Body of pancreas (tissue), 4 donors: ENCODE measurements around the gene FAM186B. TPM values are rescaled to one million over a fixed set of nuclear protein-coding genes. Genes with fewer than 3 reads are reported as not detected.

ENCODE experiments used
- ATAC-seq: fragments of 150-250 bp; one replicate; pipeline ENCODE4 v1.9.1; 2016
- DNase-seq, 4 donors: peaks; one replicate each; pipeline ENCODE4 v3.0.0-alpha.2; 2019
- H3K27ac ChIP-seq, 4 donors: fragments of 200-600 bp; sonication (generic); 1 replicate in 3 of 4; 2 replicates in 1 of 4; pipeline versions ENCODE4 v1.5.1 to v1.6.1; 2016 to 2019; ENCODE audit warnings: mild to moderate bottlenecking in 1 of 4, mixed read lengths in 1 of 4, moderate library complexity in 1 of 4
- H3K27me3 ChIP-seq, 2 donors: fragments of 200-600 bp; sonication (generic); one replicate each; pipeline ENCODE4 v1.6.0; 2016; ENCODE audit warnings: mild to moderate bottlenecking in 1 of 2
- H3K36me3 ChIP-seq, 2 donors: fragments of 200-600 bp; sonication (generic); replicated peaks in 1 of 2; 2 replicates each; pipeline ENCODE4 v1.5.1; 2016; ENCODE audit warnings: low read depth in 2 of 2; ENCODE audit not compliant: insufficient read depth in 1 of 2
- H3K4me1 ChIP-seq: fragments of 200-600 bp; sonication (generic); one replicate; pipeline ENCODE4 v1.6.0; 2016
- H3K4me3 ChIP-seq, 2 donors: fragments of 200-600 bp; sonication (generic); 1 replicate in 1 of 2; 2 replicates in 1 of 2; pipeline ENCODE4 v1.5.1; 2016 to 2019
- H3K9me3 ChIP-seq, 3 donors: fragments of 200-600 bp; sonication (generic); 1 replicate in 2 of 3; 2 replicates in 1 of 3; pipeline ENCODE4 v1.5.1; 2016
- CTCF ChIP-seq, 7 experiments: fragments of 450-650 bp in 4 of 7; fragments of 200-600 bp in 3 of 7; sonication (generic) in 3 of 7; IDR thresholded peaks; one replicate each; pipeline ENCODE4 v1.5.1; 2016 to 2019; ENCODE audit warnings: antibody characterized with exemption in 7 of 7
- POLR2A ChIP-seq, 3 donors: fragments of 450-650 bp; IDR thresholded peaks; one replicate each; pipeline ENCODE4 v1.6.1; 2016; ENCODE audit warnings: antibody characterized with exemption in 3 of 3, mild to moderate bottlenecking in 2 of 3
- WGBS, 2 donors: methylation state at CpG; one replicate each; pipeline ENCODE4 v1.1.5; 2017; 5-methylcytosine and 5-hydroxymethylcytosine counted together
- intact Hi-C: fragments of 100-400 bp; cut with DNase I; formaldehyde crosslinking; loops from one replicate; pipeline ENCODE4 v1.15.1; 2023
- total RNA-seq, 2 donors: library from RNA; depleted of rRNA; stranded (reverse); fragments of >200 nt; gene quantifications; one replicate each; pipeline ENCODE4 v1.1.0, GENCODE V29; 2016

Gene FAM186B
- total RNA-seq, 2 donors from 2014 or later = 0.78 TPM; not detected in 1

DNA sequence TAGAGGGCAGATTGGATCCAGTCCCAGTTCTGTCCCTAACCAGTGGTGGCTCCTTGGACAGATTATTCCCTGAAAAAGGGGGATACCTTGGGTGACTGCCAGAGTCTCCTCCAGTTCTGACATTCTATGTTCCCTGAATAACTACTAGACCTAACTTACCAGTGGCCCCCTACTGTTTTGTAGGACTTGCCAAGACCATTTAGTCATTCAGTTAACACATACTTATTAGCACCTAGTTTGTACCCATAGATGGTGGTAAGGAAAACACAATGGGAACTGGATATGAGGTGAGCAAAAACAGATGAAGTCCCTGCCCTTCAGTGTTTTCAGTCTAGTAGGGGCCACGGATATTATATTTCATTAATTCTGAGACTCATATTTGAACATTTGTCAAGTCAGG lies 21.4 kb upstream of the FAM186B start:
- ATAC-seq (no peak), DNase-seq (no peak)
- Histone ChIP-seq H3K4me3 (no peak overlapping the region), H3K9me3 (no peaks in the 10 kb centered on the region), H3K4me1 (peaks cover 22% of the 10 kb centered on the region), H3K27ac (no peak overlapping the region), H3K27me3 (no peaks in the 10 kb centered on the region), H3K36me3 (no peaks in the 10 kb centered on the region)
- intact Hi-C loops = no loop called here
- TF ChIP-seq POLR2A (IDR thresholded peaks at IDR 0.05) = no peak
- TF ChIP-seq CTCF (IDR thresholded peaks at IDR 0.05) = no peak
- WGBS, 2 donors = 86 to 100% methylated on average over 1 of the region's 1 CpG

DNA sequence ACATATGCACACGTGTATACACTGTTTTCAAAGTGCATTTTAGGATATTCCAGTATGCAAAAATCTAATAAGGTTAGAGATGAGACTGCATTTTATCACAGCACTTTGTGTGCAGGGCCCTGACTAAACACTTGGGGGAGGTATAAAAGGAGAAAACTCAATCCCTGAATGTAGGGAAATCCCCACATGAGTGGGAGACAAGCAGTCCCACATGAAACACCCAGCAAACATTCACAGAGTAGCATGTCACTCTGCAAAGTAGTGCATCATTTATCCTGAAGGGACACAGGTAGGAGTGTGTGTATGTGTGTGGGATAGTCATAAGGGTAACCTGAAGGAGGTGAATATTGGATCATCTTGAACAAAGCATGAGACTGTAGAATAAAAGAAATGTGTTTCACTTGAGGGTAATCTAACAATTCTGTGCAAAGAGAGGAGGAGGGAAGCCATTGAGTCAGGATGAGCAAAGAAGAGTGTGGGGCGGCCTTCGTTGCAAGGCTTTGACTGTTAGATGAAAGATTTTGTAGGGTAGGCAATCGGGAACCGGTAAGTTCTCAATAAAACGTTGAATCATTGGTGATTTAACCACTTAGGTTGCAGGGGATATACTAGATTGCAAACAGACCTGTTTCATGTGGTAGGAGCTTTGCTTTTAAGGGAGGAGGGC lies 20.9 kb upstream of the FAM186B start:
- Histone ChIP-seq H3K27me3 (no peaks in the 10 kb centered on the region), H3K4me3 (no peak overlapping the region), H3K4me1 (peaks cover 26% of the 10 kb centered on the region), H3K27ac (no peak overlapping the region), H3K9me3 (no peaks in the 10 kb centered on the region), H3K36me3 (no peaks in the 10 kb centered on the region)
- intact Hi-C loops = no loop called here
- WGBS, 2 donors = 75 to 76% methylated on average over 6 of the region's 6 CpGs
- TF ChIP-seq CTCF (IDR thresholded peaks at IDR 0.05) = no peak
- no peak for TF ChIP-seq POLR2A (IDR thresholded peaks at IDR 0.05)
- no peak for ATAC-seq
- DNase-seq = no peak

GRCh38 chr12:49624921-49625577 lies 19.6 kb upstream of the FAM186B start:
- peaks cover 26% of the 10 kb centered on the region for H3K4me1 ChIP-seq
- TF ChIP-seq CTCF (IDR thresholded peaks at IDR 0.05) = no peak
- H3K4me3 ChIP-seq = no peak overlapping the region
- intact Hi-C loops = no loop called here
- H3K9me3 ChIP-seq = no peaks in the 10 kb centered on the region
- ATAC-seq (no peak), DNase-seq (peak in 2 of 4 donors; percentile 25 to 26)
- H3K27me3 ChIP-seq = no peaks in the 10 kb centered on the region
- H3K27ac ChIP-seq = peak overlapping the region in 2 of 4 donors; percentile 9 to 93
- WGBS, 2 donors = 45 to 47% methylated on average over 4 of the region's 4 CpGs
- no peaks in the 10 kb centered on the region for H3K36me3 ChIP-seq

DNA sequence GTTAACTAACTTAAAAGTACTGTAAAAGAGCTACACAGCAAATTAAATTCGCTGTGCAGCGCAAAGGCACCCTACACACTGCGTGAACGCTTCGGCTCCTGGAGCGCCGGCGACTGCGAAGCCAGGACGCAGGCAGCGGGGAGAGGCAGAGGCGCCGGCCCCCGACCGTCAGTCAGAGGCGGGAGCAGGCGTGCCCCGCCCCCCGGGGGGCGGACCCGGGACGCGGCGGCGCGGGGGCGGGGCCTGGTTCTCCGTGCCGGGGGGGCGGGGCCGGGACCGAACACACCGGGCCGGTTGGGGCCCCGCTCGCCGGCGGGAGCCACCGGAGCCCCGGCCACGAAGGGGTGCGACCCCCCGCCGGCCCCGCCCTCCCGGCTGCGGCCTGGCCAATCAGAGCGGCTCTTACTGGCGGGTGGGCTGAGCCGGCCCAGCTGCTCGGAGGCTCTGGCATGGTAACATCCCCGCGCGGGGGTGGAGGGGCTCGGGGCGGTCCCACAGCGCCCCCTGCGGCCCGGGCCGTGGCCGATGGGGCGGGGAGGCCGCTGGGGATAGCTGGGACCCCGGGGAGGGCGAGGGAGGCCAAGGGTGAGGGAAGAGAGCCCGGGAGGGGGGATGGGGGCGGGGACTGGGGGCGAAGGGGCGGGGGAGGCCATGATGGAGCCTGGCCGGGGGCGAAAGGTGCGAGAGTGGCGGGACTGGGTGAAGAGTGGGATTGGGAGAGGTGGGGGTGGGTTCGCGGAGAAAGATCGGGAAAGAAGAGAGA lies 17.9 kb upstream of the FAM186B start, which contains the start of gene PRPF40B:
Gene PRPF40B (plus strand): TSS at position 420 of the 763 bp plus-strand sequence. CDS start 30 bp downstream, at position 450.
- peak; percentile 24 to 71 (median 47) for TF ChIP-seq CTCF (IDR thresholded peaks at IDR 0.05)
- peak; percentile 68 to 90 (median 87) for TF ChIP-seq POLR2A (IDR thresholded peaks at IDR 0.05)
- H3K4me3 ChIP-seq = peak within 1 kb of the TSS; percentile 41 to 46
- peaks cover 26% of the 10 kb centered on the region for H3K4me1 ChIP-seq
- intact Hi-C loops = no loop called here
- no peaks in the 10 kb centered on the region for H3K36me3 ChIP-seq
- DNase-seq (peak; percentile 89 to 94 (median 90)), ATAC-seq (peak; percentile 91)
- peak within 1 kb of the TSS; percentile 37 to 93 (median 82) for H3K27ac ChIP-seq
- WGBS, 2 donors = 1 to 2% methylated on average over 36 to 69 of the region's 76 CpGs
- no peaks in the 10 kb centered on the region for H3K9me3 ChIP-seq
- H3K27me3 ChIP-seq = no peaks in the 10 kb centered on the region
